ENCODE data around the gene CA5A. TPM values are rescaled to one million over a fixed set of nuclear protein-coding genes. Genes with fewer than 3 reads are reported as not detected.

The CA5A gene
- total and polyA plus RNA-seq, 2 experiments from 2014 or later, result not detected

GRCh38 chr16:87966064-87966645 lies 29.8 kb upstream of the CA5A start (continued):
- TF ChIP-seq ETS1 (IDR thresholded peaks at IDR 0.05) (no peak), ZNF114 (CRISPR knock-in tag; IDR thresholded peaks at IDR 0.05) (no peak), POLR2AphosphoS5 (IDR thresholded peaks at IDR 0.05; ENCODE audit: low read depth) (no peak), CTCF (conservative IDR thresholded peaks at IDR 0.05; ENCODE audit: low read depth in 2 of 2) (no peak)

- no peak overlapping the region for H3K4me3 Mint-ChIP-seq
- peaks cover 5% of the 10 kb centered on the region for H3K27me3 Mint-ChIP-seq (ENCODE audit: insufficient read depth, low read depth, poor library complexity)
- DNase-seq (ENCODE audit: low spot score) (peak; percentile 55), ATAC-seq (peak; percentile 78)
- no peaks in the 10 kb centered on the region for H3K9me2 ChIP-seq (ENCODE audit: insufficient read depth)
- no peak overlapping the region for H3K4me3 ChIP-seq
- no peak overlapping the region for H3K27ac Mint-ChIP-seq
- peaks cover 7% of the 10 kb centered on the region; the same call in 1 of the 2 replicates for H3K4me1 ChIP-seq (ENCODE audit: insufficient read depth)
- H3K36me3 Mint-ChIP-seq (ENCODE audit: low read depth), result peaks cover 8% of the 10 kb centered on the region; the same call in 1 of the 3 replicates
- peaks cover 98% of the 10 kb centered on the region for H3K79me2 ChIP-seq (replicated peaks; ENCODE audit: insufficient read depth)
- H2AFZ ChIP-seq, result no peak overlapping the region
- H3K36me3 ChIP-seq (ENCODE audit: insufficient read depth), result no peaks in the 10 kb centered on the region
- H3K4me2 ChIP-seq, result 0 out of 2 replicates have a peak overlapping the region, but pooled peaks have one; percentile 20
- no peaks in the 10 kb centered on the region for H3K27me3 ChIP-seq (ENCODE audit: insufficient read depth)
- H3K4me1 Mint-ChIP-seq, result peaks cover 28% of the 10 kb centered on the region; the same call in 2 of the 3 replicates
- H4K20me1 ChIP-seq (replicated peaks; ENCODE audit: insufficient read depth), result peaks cover 16% of the 10 kb centered on the region
- 0 out of 2 replicates have a peak, but pooled peaks cover 3% of the 10 kb centered on the region for H3F3A ChIP-seq (replicated peaks; ENCODE audit: low read depth)
- no peaks in the 10 kb centered on the region; the same call in 2 of the 3 replicates for H3K9me3 Mint-ChIP-seq
- no peak overlapping the region for H3K27ac ChIP-seq (ENCODE audit: low read depth)
- TF ChIP-seq CREB1 (CRISPR knock-in tag; IDR thresholded peaks at IDR 0.05; ENCODE audit: low read depth) (no peak), CTCF (conservative IDR thresholded peaks at IDR 0.05; ENCODE audit: low read depth in 2 of 2) (no peak), ZNF114 (CRISPR knock-in tag; IDR thresholded peaks at IDR 0.05) (no peak), POLR2AphosphoS5 (IDR thresholded peaks at IDR 0.05; ENCODE audit: low read depth) (no peak), EZH2phosphoT487 (IDR thresholded peaks at IDR 0.05; ENCODE audit: unreplicated experiment) (no peak), EZH2 (IDR thresholded peaks at IDR 0.05; ENCODE audit: low read depth, unreplicated experiment) (no peak), STAT1 (IDR thresholded peaks at IDR 0.05; ENCODE audit: unreplicated experiment) (no peak)
- TF ChIP-seq, protein P1, sequence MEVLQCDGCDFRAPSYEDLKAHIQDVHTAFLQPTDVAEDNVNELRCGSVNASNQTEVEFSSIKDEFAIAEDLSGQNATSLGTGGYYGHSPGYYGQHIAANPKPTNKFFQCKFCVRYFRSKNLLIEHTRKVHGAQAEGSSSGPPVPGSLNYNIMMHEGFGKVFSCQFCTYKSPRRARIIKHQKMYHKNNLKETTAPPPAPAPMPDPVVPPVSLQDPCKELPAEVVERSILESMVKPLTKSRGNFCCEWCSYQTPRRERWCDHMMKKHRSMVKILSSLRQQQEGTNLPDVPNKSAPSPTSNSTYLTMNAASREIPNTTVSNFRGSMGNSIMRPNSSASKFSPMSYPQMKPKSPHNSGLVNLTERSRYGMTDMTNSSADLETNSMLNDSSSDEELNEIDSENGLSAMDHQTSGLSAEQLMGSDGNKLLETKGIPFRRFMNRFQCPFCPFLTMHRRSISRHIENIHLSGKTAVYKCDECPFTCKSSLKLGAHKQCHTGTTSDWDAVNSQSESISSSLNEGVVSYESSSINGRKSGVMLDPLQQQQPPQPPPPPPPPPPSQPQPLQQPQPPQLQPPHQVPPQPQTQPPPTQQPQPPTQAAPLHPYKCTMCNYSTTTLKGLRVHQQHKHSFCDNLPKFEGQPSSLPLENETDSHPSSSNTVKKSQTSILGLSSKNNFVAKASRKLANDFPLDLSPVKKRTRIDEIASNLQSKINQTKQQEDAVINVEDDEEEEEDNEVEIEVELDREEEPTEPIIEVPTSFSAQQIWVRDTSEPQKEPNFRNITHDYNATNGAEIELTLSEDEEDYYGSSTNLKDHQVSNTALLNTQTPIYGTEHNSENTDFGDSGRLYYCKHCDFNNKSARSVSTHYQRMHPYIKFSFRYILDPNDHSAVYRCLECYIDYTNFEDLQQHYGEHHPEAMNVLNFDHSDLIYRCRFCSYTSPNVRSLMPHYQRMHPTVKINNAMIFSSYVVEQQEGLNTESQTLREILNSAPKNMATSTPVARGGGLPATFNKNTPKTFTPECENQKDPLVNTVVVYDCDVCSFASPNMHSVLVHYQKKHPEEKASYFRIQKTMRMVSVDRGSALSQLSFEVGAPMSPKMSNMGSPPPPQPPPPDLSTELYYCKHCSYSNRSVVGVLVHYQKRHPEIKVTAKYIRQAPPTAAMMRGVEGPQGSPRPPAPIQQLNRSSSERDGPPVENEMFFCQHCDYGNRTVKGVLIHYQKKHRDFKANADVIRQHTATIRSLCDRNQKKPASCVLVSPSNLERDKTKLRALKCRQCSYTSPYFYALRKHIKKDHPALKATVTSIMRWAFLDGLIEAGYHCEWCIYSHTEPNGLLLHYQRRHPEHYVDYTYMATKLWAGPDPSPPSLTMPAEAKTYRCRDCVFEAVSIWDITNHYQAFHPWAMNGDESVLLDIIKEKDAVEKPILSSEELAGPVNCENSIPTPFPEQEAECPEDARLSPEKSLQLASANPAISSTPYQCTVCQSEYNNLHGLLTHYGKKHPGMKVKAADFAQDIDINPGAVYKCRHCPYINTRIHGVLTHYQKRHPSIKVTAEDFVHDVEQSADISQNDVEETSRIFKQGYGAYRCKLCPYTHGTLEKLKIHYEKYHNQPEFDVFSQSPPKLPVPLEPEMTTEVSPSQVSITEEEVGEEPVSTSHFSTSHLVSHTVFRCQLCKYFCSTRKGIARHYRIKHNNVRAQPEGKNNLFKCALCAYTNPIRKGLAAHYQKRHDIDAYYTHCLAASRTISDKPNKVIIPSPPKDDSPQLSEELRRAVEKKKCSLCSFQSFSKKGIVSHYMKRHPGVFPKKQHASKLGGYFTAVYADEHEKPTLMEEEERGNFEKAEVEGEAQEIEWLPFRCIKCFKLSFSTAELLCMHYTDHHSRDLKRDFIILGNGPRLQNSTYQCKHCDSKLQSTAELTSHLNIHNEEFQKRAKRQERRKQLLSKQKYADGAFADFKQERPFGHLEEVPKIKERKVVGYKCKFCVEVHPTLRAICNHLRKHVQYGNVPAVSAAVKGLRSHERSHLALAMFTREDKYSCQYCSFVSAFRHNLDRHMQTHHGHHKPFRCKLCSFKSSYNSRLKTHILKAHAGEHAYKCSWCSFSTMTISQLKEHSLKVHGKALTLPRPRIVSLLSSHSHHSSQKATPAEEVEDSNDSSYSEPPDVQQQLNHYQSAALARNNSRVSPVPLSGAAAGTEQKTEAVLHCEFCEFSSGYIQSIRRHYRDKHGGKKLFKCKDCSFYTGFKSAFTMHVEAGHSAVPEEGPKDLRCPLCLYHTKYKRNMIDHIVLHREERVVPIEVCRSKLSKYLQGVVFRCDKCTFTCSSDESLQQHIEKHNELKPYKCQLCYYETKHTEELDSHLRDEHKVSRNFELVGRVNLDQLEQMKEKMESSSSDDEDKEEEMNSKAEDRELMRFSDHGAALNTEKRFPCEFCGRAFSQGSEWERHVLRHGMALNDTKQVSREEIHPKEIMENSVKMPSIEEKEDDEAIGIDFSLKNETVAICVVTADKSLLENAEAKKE (CRISPR knock-in tag; IDR thresholded peaks at IDR 0.05), result no peak
These were observed 29.1 kb upstream of the CA5A start for GRCh38 chr16:87965417-87965816.

Measured in GM23338 (cell line).